Subcutaneous abdominal adipose tissue (tissue), 5 donors: ENCODE results near the gene PEDS1.

Experiments
- H3K27ac ChIP-seq: one replicate; pipeline ENCODE4 v1.7.0; 2013; ENCODE audit warnings: low read depth, mild to moderate bottlenecking, inconsistent platforms, low read length, moderate library complexity
- H3K27me3 ChIP-seq, 5 donors: one replicate each; pipeline ENCODE4 v1.7.0; 2013; ENCODE audit warnings: low read length in 5 of 5, inconsistent platforms in 1 of 5; ENCODE audit not compliant: control insufficient read depth in 5 of 5, insufficient read depth in 4 of 5
- H3K36me3 ChIP-seq, 5 donors: one replicate each; pipeline ENCODE4 v1.7.0; 2013; ENCODE audit warnings: low read length in 5 of 5; ENCODE audit not compliant: control insufficient read depth in 5 of 5, insufficient read depth in 5 of 5
- H3K4me1 ChIP-seq, 5 donors: one replicate each; pipeline ENCODE4 v1.7.0; 2013; ENCODE audit warnings: low read length in 5 of 5, mild to moderate bottlenecking in 3 of 5, moderate library complexity in 1 of 5; ENCODE audit not compliant: control insufficient read depth in 5 of 5, insufficient read depth in 5 of 5
- H3K4me3 ChIP-seq, 5 donors: one replicate each; pipeline ENCODE4 v1.7.0; 2013; ENCODE audit warnings: low read length in 5 of 5, low read depth in 1 of 5
- H3K9ac ChIP-seq, 5 donors: one replicate each; pipeline ENCODE4 v1.7.0; 2013; ENCODE audit warnings: low read length in 5 of 5, mild to moderate bottlenecking in 4 of 5, moderate library complexity in 3 of 5
- H3K9me3 ChIP-seq, 5 donors: one replicate each; pipeline ENCODE4 v1.7.0; 2013; ENCODE audit warnings: low read length in 5 of 5; ENCODE audit not compliant: control insufficient read depth in 5 of 5
- donor health status: healthy.
- donor health status: healthy.
- donor health status: healthy.
- donor health status: healthy.
- donor health status: healthy.

Gene PEDS1

GRCh38 chr20:50196248-50196647, 42.7 kb upstream of the PEDS1 start:
- Histone ChIP-seq H3K9me3 (peaks cover 0 to 5% (median 0%) of the 10 kb centered on the region in 5 donors), H3K4me1 (peaks cover 14 to 75% (median 50%) of the 10 kb centered on the region in 5 donors), H3K36me3 (peaks cover 0 to 20% (median 16%) of the 10 kb centered on the region in 5 donors), H3K9ac (peak overlapping the region in 1 of 5 donors; percentile 2), H3K4me3 (no peak overlapping the region), H3K27ac (peak overlapping the region; percentile 99), H3K27me3 (peaks cover 0 to 5% (median 0%) of the 10 kb centered on the region in 5 donors)

- Histone ChIP-seq H3K36me3 (peaks cover 0 to 20% (median 16%) of the 10 kb centered on the region in 5 donors), H3K9me3 (peaks cover 0 to 5% (median 0%) of the 10 kb centered on the region in 5 donors), H3K4me3 (peak overlapping the region in 2 of 5 donors; percentile 93 to 94), H3K27me3 (peaks cover 0 to 5% (median 0%) of the 10 kb centered on the region in 5 donors), H3K9ac (peak overlapping the region in 1 of 5 donors; percentile 95), H3K4me1 (peaks cover 14 to 70% (median 46%) of the 10 kb centered on the region in 5 donors), H3K27ac (peak overlapping the region; percentile 99)
Observed at GRCh38 chr20:50195524-50196120, 42.1 kb upstream of the PEDS1 start.

- Histone ChIP-seq H3K4me1 (peaks cover 14 to 65% (median 39%) of the 10 kb centered on the region in 5 donors), H3K9me3 (peaks cover 0 to 5% (median 0%) of the 10 kb centered on the region in 5 donors), H3K27me3 (peaks cover 0 to 5% (median 0%) of the 10 kb centered on the region in 5 donors), H3K27ac (peak overlapping the region; percentile 99), H3K4me3 (peak overlapping the region; percentile 93 to 100 (median 94)), H3K9ac (peak overlapping the region in 3 of 5 donors; percentile 95 to 99 (median 98)), H3K36me3 (peaks cover 0 to 20% (median 16%) of the 10 kb centered on the region in 5 donors)
Observed at GRCh38 chr20:50194831-50195523, 41.5 kb upstream of the PEDS1 start.

- H3K9ac ChIP-seq: peak overlapping the region; percentile 92 to 100 (median 98)
- peaks cover 0 to 20% (median 16%) of the 10 kb centered on the region in 5 donors for H3K36me3 ChIP-seq
- H3K9me3 ChIP-seq: peaks cover 0 to 2% (median 0%) of the 10 kb centered on the region in 5 donors
- H3K4me1 ChIP-seq: peaks cover 14 to 65% (median 38%) of the 10 kb centered on the region in 5 donors
- peak overlapping the region; percentile 93 to 100 (median 94) for H3K4me3 ChIP-seq
- peak overlapping the region; percentile 99 for H3K27ac ChIP-seq
- peaks cover 0 to 5% (median 0%) of the 10 kb centered on the region in 5 donors for H3K27me3 ChIP-seq
Observed at GRCh38 chr20:50194422-50194830, 40.9 kb upstream of the PEDS1 start.

GRCh38 chr20:50193836-50194421, 40.4 kb upstream of the PEDS1 start:
- H3K4me1 ChIP-seq: peaks cover 14 to 70% (median 38%) of the 10 kb centered on the region in 5 donors
- peak overlapping the region; percentile 99 for H3K27ac ChIP-seq
- no peaks in the 10 kb centered on the region for H3K9me3 ChIP-seq
- H3K27me3 ChIP-seq: peaks cover 0 to 5% (median 0%) of the 10 kb centered on the region in 5 donors
- peak overlapping the region; percentile 93 to 100 (median 94) for H3K4me3 ChIP-seq
- H3K36me3 ChIP-seq: peaks cover 0 to 20% (median 16%) of the 10 kb centered on the region in 5 donors
- H3K9ac ChIP-seq: peak overlapping the region; percentile 92 to 100 (median 98)

- H3K9ac ChIP-seq: peak overlapping the region; percentile 92 to 100 (median 98)
- H3K4me1 ChIP-seq: peaks cover 14 to 65% (median 32%) of the 10 kb centered on the region in 5 donors
- H3K4me3 ChIP-seq: peak overlapping the region; percentile 93 to 100 (median 94)
- H3K36me3 ChIP-seq: peaks cover 0 to 20% (median 16%) of the 10 kb centered on the region in 5 donors
- peaks cover 0 to 5% (median 0%) of the 10 kb centered on the region in 5 donors for H3K27me3 ChIP-seq
- H3K9me3 ChIP-seq: no peaks in the 10 kb centered on the region
- H3K27ac ChIP-seq: peak overlapping the region; percentile 99
Observed at GRCh38 chr20:50193199-50193835, 39.8 kb upstream of the PEDS1 start.

- Histone ChIP-seq H3K36me3 (peaks cover 0 to 20% (median 16%) of the 10 kb centered on the region in 5 donors), H3K9ac (peak overlapping the region; percentile 92 to 100 (median 98)), H3K4me3 (peak overlapping the region; percentile 93 to 100 (median 94)), H3K27me3 (peaks cover 0 to 5% (median 0%) of the 10 kb centered on the region in 5 donors), H3K27ac (peak overlapping the region; percentile 99), H3K9me3 (no peaks in the 10 kb centered on the region), H3K4me1 (peaks cover 14 to 66% (median 29%) of the 10 kb centered on the region in 5 donors)
Observed at GRCh38 chr20:50192364-50193198, 39.1 kb upstream of the PEDS1 start.

- peaks cover 14 to 66% (median 27%) of the 10 kb centered on the region in 5 donors for H3K4me1 ChIP-seq
- H3K27me3 ChIP-seq: peaks cover 0 to 5% (median 0%) of the 10 kb centered on the region in 5 donors
- H3K27ac ChIP-seq: peak overlapping the region; percentile 99
- peaks cover 0 to 20% (median 16%) of the 10 kb centered on the region in 5 donors for H3K36me3 ChIP-seq
- peak overlapping the region; percentile 93 to 100 (median 94) for H3K4me3 ChIP-seq
- no peaks in the 10 kb centered on the region for H3K9me3 ChIP-seq
- peak overlapping the region; percentile 93 to 100 (median 98) for H3K9ac ChIP-seq
Observed at GRCh38 chr20:50191544-50192363, 38.2 kb upstream of the PEDS1 start.
